Melanocyte of skin (primary cell): ENCODE measurements around the gene TFB1M. TPM values are rescaled to one million over a fixed set of nuclear protein-coding genes. Genes with fewer than 3 reads are reported as not detected.

Source experiments
- total RNA-seq, 2 donors: library from RNA; depleted of rRNA; stranded (reverse); fragments of >200 nt; gene quantifications; 2 replicates each; pipeline ENCODE4 v1.2.3, GENCODE V29; 2012

Gene TFB1M
- 10 to 100 TPM; 12.0 to 28.3 TPM for total RNA-seq

GRCh38 chr6:155314092-155314772, at the start of gene TFB1M:
Gene TFB1M (minus strand): TSS chr6:155314484. CDS start chr6:155314428, 56 bp downstream.

GRCh38 chr6:155263373-155264063, 50.8 kb downstream of the TFB1M start, which contains the start of gene CLDN20:
Gene CLDN20 (plus strand): TSS chr6:155264013. CDS start chr6:155275720, 11,707 bp downstream.

Other genes with a start within 250 kb of the TFB1M start
- gene CLDN20, start 50.5 kb downstream of the TFB1M start, total RNA-seq, result under 1 TPM in 1 of 2 donors, not detected in 1; 0.33 TPM
- gene NOX3, start 141.4 kb upstream of the TFB1M start, total RNA-seq, result not detected